HPDE6-E6E7 (cell line): ENCODE data around the gene BAAT.
"Not testable (repeated sequence)": the region's sequence is repeated elsewhere in the genome, so short reads cannot be mapped to it uniquely, and the experiment has no call there.

Experiments used
- DNase-seq: peaks from one replicate; pipeline ENCODE4 v3.0.0; 2011; ENCODE audit warnings: missing footprints; ENCODE audit errors: extremely low spot score

Gene BAAT

DNA sequence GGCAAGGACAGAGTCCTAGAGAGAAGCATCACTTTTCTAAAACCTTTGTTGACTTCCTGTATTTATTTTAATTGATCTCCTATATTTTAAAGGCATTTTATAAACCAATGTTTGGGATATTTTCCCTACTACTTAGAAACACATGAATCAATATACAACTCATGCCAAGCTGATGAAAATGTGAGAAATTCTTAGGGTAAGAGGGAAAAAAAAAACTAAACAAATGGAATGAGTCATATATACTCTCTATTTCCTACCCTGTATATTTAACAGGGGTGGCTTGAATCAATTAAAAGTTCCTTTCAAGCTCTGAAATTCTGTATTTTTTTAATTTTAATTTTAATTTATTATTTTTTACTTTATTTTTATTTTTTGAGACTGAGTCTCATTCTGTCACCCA lies 19.6 kb downstream of the BAAT start:
- DNase-seq = no peak

GRCh38 chr9:101362450-101362849 lies 22.4 kb downstream of the BAAT start:
- no peak for DNase-seq

DNA sequence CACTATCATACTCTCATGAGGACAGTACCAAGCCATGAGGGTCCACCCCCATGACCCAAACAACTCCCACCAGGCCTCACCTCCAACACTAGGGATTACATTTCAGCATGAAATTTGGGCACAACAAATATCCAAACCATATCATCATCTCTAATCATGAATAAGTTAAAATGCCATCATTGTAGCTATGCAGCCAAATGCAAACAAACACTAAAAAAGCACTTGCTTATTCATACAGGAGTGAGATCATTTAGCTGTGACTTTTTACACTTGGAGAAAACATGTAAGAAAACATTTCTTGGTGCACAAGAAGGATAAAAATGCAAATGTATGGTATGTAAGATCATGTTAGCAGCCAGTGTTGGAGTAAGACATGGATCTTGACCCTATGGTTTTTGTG lies 24.2 kb downstream of the BAAT start:
- no peak for DNase-seq

GRCh38 chr9:101359679-101360078 lies 25.1 kb downstream of the BAAT start:
- no peak for DNase-seq

DNA sequence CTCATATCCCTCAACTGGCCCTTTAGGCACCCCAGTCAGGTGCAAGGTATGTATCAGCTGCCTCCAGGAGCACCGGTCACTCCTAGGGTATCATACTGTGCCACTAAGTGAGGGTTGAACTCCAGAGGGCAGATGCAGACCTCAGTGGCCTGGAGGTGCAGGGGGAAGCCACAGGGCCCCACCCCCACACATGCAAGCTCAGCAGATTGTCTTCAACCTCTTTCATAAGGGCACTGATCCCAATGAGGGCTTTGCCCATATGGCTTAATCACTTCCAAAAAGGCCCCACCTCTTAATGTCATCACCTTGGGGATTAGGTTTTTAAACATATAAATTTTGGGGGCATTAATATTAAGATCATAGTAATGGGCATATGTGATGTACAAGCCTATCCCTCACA lies 28.2 kb downstream of the BAAT start:
- DNase-seq = no peak

DNA sequence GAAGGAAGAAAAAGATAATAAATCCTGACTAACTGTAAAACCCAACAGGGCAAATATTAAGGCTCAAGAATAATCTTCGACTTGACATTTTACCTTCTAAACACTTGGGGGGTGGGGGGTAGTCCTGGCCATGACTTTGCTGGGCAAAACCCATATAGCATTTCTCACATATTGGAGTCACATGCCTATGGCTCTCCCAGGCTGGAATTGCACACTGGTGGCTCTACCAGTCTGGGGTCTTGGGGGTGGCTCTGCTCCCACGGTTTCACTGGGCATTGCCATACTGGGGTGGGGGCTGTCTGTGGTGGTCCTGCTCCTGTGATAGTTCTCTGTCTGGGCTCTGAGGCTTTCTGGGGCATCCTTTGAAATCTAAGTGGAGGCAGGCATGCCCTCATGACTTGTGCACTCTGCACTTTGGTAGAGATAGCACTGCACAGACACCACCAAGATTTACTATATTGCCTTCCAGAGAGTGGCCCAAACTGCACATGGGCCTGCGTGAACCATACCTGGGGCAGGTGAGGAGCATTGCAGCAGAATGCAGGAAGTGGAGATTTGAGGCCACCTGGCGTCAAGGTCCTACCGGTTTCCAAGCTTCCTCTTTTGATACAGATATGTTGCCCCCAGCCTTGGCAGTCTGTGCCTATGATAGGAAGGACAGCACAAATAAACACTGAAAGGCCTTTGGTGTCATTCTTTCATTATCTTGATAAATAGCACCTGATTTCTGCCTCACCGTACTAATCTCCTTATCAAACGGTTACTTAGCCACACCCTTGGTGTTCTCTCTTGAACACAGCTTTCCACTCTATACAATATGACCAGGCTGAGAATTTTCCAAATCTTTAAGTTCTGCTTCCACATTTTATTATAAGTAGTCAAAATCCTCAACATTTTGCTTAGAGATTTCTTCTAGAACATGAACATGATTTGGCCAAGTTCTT lies 29.8 kb downstream of the BAAT start:
- no peak for DNase-seq

- peak; percentile 6 for DNase-seq
These were observed 30.6 kb downstream of the BAAT start for GRCh38 chr9:101354143-101354764.

GRCh38 chr9:101353683-101354082 lies 31.1 kb downstream of the BAAT start:
- DNase-seq = no peak

- DNase-seq = no peak
These were observed 31.8 kb downstream of the BAAT start for GRCh38 chr9:101352892-101353463.

GRCh38 chr9:101350285-101350684 lies 34.5 kb downstream of the BAAT start:
- DNase-seq = no peak

DNA sequence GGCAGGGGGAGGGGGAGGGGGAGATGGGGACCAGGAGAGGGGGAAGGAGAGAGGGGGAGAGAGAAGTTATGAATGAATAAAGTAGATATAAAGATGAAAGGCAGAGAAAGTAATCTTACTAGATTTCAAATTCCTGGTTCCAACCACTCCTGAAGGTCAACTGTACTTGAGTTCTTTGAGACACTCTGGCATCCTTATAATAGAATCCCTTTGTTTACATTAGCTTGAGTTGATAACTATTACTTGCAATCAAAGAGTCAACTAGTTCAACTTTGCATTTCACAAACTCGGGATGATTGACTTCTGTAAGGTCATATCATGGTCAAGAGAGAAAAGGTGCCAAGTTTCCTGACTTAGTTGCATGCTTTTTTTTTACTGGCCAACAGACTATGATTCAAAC lies 42.2 kb downstream of the BAAT start:
- no peak for DNase-seq

DNA sequence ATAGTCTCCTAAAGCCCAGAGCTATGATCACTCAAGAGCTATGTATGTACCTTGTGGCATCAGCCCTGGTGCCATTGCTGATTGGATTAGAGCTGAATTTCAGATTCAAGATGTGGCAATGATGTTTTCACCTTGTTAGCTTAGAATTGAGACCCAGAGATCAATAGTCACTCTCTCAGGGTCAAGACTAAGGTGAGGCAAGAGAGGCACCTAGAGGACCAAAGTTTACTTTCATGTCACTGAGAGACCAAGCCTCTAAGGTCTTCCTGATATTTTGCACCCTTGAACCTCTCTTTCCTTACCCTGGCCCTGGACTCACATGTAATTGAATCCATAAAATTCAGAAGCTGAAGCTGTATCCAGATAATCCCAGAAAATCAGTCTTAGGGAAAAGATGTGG lies 42.8 kb downstream of the BAAT start:
- DNase-seq = no peak

GRCh38 chr9:101337237-101337636 lies 47.6 kb downstream of the BAAT start:
- DNase-seq = no peak

DNA sequence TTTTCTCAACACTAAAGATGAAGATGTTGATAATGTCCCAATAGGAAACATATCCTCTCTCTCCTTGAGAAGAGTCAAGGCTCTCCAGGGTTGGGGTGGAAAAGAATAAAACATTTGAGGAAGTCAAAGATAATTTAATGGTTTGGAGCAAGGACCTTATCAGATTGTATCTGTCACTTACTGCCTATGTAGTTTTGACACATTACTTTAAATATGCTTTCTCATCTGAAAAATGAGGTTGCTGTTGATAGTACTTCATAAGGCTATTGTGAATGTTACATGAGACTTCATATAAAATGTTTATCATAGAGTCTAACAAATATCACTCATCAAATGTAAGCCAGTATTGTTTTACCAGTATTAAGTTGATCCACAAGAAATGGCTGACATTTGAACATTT lies 48.7 kb downstream of the BAAT start:
- DNase-seq = no peak

- no peak for DNase-seq
These were observed 50.7 kb downstream of the BAAT start for GRCh38 chr9:101333926-101334702.

DNA sequence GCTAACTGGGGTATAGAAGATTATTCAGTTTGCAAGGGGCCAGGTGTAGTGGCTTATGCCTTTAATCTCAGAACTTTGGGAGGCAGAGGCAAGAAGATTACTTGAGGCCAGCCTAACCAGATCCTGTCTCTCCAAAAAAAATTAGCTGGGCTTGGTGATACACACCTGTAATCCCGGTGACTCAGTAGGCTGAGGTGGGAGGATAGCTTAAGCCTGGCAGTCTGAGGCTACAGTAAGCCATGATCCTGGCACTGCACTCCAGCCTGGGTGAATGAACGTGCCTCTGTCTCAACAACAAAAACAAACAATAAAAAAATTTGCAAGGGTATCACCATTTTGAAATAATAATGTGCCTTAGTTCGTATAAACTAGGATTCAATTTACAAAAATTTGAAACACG lies 51.3 kb downstream of the BAAT start:
- DNase-seq = no peak

DNA sequence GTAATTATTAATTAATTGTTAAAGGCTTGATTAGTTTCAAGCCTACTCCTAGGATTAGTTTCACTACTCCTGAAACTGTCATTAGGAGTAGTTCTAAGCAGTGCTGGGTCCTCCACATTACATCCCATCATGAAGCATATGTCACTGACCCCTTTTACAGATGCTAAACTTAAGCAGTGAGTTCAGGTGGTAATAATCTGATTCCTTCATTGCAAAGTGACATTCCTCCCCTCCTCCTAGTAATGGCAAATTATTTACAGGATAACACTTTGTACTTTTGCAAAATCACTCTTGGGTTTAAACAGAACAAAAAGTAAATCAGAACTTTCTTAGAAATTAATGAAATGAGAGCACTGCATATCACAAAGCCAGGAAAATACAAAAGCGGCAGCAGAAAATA lies 52.4 kb downstream of the BAAT start:
- no peak for DNase-seq

- DNase-seq = not testable (repeated sequence)
These were observed 57.3 kb downstream of the BAAT start for GRCh38 chr9:101327422-101327909.

DNA sequence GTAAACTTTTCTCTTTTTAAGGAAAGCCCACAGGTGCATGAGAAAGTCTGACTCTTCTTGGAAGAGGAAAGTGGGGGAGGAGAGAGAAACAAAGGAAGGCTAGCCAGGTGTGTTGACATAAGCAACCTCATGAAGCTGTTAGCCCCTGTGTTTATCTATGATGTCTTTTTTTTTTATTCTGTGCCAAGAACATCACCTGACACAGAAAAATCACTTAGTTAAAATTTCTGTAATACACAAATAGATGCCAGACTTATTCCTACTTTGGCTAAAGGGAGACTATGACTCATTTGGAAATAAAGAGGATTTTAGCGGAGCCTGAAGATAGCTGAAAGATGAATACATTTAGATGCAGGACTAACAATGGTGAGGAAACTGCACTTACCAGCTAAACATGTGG lies 58.3 kb downstream of the BAAT start:
- no peak for DNase-seq

DNA sequence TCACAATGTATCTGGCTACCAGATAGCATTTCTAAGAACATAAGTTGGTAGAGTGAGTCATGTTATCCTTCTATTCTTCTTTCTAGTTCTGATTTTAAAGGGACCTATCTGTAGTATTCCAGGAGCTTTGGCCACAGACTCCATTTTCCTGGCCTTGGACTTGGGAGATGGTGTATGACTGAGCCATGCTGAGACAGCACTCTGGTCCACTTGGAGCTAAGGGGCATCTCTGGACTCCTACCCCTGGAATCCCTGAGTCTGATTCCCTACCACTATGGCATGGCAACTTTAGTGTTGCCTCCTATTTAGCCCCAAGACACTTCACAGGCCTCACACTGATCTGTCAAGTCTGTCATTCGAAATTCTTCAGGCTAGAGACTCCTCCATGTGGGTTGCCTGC lies 58.8 kb downstream of the BAAT start:
- DNase-seq = no peak

DNA sequence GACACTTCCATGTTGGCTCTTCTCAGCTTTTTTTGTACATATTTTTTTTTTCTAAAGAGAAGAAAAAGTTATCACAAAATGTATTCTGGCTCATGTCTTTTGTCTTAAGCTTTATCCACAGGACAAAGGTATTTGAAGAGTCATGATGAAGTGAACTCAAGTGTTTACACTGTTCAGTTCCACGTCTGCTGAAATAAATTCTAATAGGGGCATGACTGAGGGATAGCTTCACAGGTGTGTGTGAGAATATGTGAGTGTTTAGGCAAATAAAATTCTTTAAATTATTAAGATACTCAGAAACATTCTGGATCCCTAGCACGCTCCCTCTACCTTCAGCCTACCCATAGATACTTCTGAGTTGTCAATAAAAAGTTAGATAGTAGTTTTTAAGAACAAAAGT lies 59.8 kb downstream of the BAAT start:
- no peak for DNase-seq

DNA sequence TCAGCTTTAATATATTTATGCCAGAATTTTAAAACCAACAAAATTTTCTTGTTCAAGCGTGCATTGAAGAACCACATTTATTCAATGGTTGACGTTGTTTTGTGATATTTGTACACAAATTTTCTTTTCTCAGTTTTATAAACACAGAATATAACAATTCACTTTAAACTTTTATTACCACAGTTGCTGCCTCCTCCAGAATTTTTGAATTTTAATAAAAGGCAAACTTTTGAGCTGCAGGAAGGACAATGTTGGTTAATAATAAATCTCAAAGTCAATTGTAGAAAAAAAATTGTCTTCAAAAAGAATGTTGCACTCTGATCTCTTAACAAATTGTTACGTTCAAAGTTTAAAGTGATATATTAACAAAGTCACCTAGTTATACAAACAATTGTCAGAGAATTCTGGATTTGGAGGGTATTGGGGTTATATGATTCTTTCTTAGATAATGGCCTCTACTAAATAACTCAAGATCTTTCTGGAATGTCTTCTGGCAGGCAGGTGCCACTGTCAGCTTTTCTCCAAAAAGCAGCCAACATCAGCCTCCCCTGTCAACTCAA lies 60.5 kb downstream of the BAAT start:
- no peak for DNase-seq
